ENCODE measurements around the gene SPOCK2. TPM values are rescaled to one million over a fixed set of nuclear protein-coding genes. Genes with fewer than 3 reads are reported as not detected.

Gene SPOCK2
- total and polyA plus RNA-seq, 2 of the 13 experiments (the other 11 are each of a cell fraction or from before 2014, with no cell fraction given): 8.6 to 30.6 TPM

DNA sequence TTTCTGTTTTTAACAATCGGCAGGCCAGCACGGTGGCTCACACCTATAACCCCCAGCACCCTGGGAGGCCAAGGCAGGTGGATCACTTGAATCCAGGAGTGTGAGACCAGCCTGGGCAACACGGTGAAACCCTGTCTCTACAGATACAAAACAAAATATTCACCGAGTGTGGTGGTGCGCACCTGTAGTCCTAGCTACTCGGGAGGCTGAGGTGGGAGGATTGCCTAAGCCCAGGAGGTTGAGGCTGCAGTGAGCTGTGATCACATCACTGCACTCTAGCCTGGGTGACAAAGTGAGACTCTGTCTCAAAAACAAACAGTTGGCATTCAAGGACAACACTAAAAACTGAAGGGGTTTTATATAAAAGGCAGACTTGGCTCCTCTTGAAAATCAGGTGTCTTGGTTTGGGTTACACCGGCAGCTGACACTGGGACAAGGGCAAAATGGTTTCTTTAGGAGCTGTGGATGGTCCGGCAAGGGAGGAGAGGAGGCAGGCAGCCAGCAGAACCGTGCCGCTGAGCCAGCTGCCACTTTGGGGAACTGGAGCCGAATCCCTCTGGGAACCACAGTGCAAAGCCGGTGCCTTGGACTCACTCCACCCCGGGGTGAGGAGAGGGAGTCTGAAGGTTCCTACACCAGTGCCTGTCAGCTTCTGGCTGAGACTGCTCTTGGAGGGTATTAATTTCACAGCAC lies 71.6 kb downstream of the SPOCK2 start (continued):
- no peak for TF ChIP-seq SOX6 (IDR thresholded peaks at IDR 0.05)
- 0 out of 2 replicates have a peak, but pooled peaks have one; percentile 23 for TF ChIP-seq SOX6 (CRISPR knock-in tag; IDR thresholded peaks at IDR 0.05)
- no peak for TF ChIP-seq SRF (IDR thresholded peaks at IDR 0.05; ENCODE audit: low read depth, low read length)
- 0 out of 2 replicates have a peak, but pooled peaks have one; percentile 35 for TF ChIP-seq CEBPG (CRISPR knock-in tag; IDR thresholded peaks at IDR 0.05)
- TF ChIP-seq RBM39 (IDR thresholded peaks at IDR 0.05; ENCODE audit: low read depth, low read length, poor library complexity, severe bottlenecking): no peak
- peak; percentile 98 for TF ChIP-seq ZNF460 (CRISPR knock-in tag; IDR thresholded peaks at IDR 0.05; ENCODE audit: borderline replicate concordance)
- TF ChIP-seq RAD51 (IDR thresholded peaks at IDR 0.05; ENCODE audit: borderline replicate concordance): no peak
- no peak for TF ChIP-seq ZNF713 (CRISPR knock-in tag; IDR thresholded peaks at IDR 0.05)
- TF ChIP-seq ZMYM3 (CRISPR knock-in tag; IDR thresholded peaks at IDR 0.05): peak; percentile 90
- no peak for TF ChIP-seq HNRNPUL1 (IDR thresholded peaks at IDR 0.05; ENCODE audit: low read depth, low read length)
- no peak for TF ChIP-seq XRCC5 (optimal IDR thresholded peaks at IDR 0.05; ENCODE audit: low read length)
- TF ChIP-seq SP4 (CRISPR knock-in tag; IDR thresholded peaks at IDR 0.05): 0 out of 2 replicates have a peak, but pooled peaks have one; percentile 15
- no peak for TF ChIP-seq ZFP1 (CRISPR knock-in tag; IDR thresholded peaks at IDR 0.05)
- no peak for TF ChIP-seq ZNF83 (CRISPR knock-in tag; IDR thresholded peaks at IDR 0.05; ENCODE audit: borderline replicate concordance)

- no peak for ATAC-seq
- H3K4me1 ChIP-seq (ENCODE audit: insufficient read depth, low read length): peaks cover 68% of the 10 kb centered on the region
- intact Hi-C loops (cut with micrococcal nuclease; ENCODE audit: unreplicated experiment): no loop called here
- TF ChIP-seq ZSCAN12 (CRISPR knock-in tag; IDR thresholded peaks at IDR 0.05): no peak
- 0 out of 2 replicates have a peak, but pooled peaks have one; percentile 23 for TF ChIP-seq PPARG (CRISPR knock-in tag; conservative IDR thresholded peaks at IDR 0.05)
- TF ChIP-seq NR2F6 (IDR thresholded peaks at IDR 0.05): no peak
- TF ChIP-seq NR2F6 (CRISPR knock-in tag; IDR thresholded peaks at IDR 0.05): no peak
- no peak overlapping the region for H2AFZ ChIP-seq (ENCODE audit: low read length)
- POLR2A ChIA-PET: no interaction called here
- H4K20me1 ChIP-seq (ENCODE audit: insufficient read depth, low read length): no peaks in the 10 kb centered on the region
- H3K27me3 ChIP-seq (ENCODE audit: control insufficient read depth in 1 of 2, insufficient read depth in 2 of 2, low read length in 2 of 2): no peaks in the 10 kb centered on the region
- DNase-seq (ENCODE audit: low spot score): no peak
- in situ Hi-C loops (cut with HindIII; ENCODE audit: extremely low pct_ligation_motif_present, low pct_unique_long_range_greater_than_20kb): no loop called here
- no peaks in the 10 kb centered on the region for H3K79me2 ChIP-seq (ENCODE audit: insufficient read depth, low read length)
- CTCF ChIA-PET (ENCODE audit: low intra/inter-chr PET ratio, low total read pairs): interaction anchor here (2.9 kb wide), 1 partner anchor 33 kb away, joined by 12 read pairs; no protein-coding TSS in a partner anchor
- no peak overlapping the region for H3K27ac ChIP-seq (ENCODE audit: extremely low read length, insufficient read depth, low read length)
- no peak for FAIRE-seq
- H3K4me3 ChIP-seq (replicated peaks in 1 of 3; ENCODE audit: insufficient read depth in 1 of 3, low read depth in 2 of 3, low read length in 3 of 3): no peak overlapping the region
- no peaks in the 10 kb centered on the region for H3K9me3 ChIP-seq (ENCODE audit: low read length)
- no peaks in the 10 kb centered on the region for H3K36me3 ChIP-seq (replicated peaks in 1 of 2; ENCODE audit: control insufficient read depth in 1 of 2, insufficient read depth in 2 of 2, low read length in 2 of 2)
- BruUV-seq (replicated peaks): no TSS peak
- H3K9ac ChIP-seq (ENCODE audit: insufficient read depth, low read depth, low read length): no peak overlapping the region
- 86% methylated on average over 8 of the region's 8 CpGs for WGBS (ENCODE audit: low lambda C conversion rate)
- H3K4me2 ChIP-seq (ENCODE audit: low read depth, low read length): no peak overlapping the region
Observed at GRCh38 chr10:72015841-72016240, 72.5 kb downstream of the SPOCK2 start.

Data from HepG2 (cell line).